ENCODE data around the gene ZNF224. TPM values are rescaled to one million over a fixed set of nuclear protein-coding genes. Genes with fewer than 3 reads are reported as not detected.
"Not testable (repeated sequence)": the region's sequence is repeated elsewhere in the genome, so short reads cannot be mapped to it uniquely, and the experiment has no call there.

Gene ZNF224
- 19.1 and 41.5 TPM in 2 replicates for total RNA-seq

DNA sequence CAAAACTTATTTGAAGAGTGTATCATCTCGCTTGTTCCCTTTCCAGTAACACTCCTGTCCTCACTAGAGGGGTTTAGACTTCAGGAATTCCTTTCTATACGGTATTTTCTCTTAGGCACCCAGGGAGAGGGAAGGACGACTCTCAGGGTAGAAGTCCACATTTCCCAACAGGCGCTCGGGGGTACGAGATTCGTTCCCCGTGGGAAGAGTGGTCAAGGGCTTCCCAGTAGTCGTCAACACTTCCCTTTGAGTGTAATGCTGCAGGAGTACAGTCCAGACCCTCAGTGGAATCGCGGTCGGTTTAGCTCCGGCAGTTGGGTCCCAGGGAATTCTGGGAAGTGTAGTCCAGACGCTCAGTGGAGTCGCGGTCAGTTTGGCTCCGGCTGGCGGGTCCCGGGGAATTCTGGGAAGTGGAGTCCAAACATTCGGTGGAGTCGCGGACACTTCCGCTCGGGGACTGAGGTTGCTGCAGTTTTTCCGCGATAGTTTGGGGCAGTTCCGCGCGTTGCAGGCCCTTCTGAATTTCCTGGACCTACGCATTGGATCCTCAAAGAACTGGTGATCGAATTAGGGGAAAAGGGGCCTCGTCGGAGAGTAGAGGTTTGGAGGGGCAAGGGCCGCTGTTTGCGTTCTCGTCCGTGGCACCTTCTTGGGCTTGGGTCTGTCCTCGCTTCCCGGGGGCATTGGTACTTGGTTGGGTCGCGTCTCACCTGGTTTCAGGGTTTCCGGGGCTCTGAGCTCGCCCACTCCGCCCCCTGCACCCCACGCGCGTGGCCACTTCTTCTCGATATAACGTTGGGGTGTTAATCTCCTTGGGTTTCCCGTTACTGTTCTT, at the start of gene ZNF224:
Gene ZNF224, plus strand, starts transcription at position 431 of the 835 bp plus-strand sequence. CDS start 3,513 bp downstream, outside the sequence.
- peak; percentile 84 for DNase-seq (ENCODE audit: low read depth)

DNA sequence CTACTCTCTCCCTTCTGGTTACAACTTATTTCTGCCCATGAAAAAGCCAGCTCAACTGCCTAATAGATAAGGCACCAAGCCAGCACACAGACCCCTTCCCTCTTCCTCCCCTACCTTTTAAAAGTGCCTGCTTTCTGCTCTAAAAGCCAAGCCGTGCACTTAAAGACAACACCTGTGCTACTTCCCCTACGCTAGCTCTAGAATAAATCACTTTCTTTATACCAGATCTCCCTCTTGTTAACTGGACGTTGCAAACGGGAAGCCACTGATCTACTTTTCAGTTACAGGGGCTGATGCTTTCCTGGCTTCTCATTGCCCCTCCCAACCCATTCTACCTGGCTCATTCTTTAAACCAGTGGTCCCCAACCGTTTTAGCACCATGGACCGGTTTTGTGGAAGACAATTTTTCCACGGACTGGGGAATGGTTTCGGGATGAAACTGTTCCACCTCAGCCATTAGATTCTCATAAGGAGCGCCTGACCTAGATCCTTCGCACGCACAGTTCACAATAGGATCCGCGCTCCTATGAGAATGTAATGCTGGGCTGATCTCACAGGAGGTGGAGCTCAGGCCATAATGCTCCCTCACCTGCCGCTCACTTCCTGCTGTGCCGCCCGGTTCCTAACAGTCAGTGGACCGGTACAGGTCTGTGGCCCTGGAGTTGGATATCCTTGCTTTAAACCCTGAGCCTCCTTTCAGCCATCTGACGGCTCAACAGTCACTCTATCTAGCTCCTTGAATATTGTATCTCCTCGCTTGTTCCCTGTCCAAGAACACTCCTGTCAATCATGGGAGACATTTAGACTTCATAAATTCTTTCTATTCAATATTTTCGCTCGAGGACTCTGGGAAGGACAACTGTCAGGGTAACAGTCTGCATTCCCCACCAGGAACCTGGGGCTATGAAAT, 43.2 kb upstream of the ZNF224 start:
- peak; percentile 12 for DNase-seq (ENCODE audit: low read depth)

DNA sequence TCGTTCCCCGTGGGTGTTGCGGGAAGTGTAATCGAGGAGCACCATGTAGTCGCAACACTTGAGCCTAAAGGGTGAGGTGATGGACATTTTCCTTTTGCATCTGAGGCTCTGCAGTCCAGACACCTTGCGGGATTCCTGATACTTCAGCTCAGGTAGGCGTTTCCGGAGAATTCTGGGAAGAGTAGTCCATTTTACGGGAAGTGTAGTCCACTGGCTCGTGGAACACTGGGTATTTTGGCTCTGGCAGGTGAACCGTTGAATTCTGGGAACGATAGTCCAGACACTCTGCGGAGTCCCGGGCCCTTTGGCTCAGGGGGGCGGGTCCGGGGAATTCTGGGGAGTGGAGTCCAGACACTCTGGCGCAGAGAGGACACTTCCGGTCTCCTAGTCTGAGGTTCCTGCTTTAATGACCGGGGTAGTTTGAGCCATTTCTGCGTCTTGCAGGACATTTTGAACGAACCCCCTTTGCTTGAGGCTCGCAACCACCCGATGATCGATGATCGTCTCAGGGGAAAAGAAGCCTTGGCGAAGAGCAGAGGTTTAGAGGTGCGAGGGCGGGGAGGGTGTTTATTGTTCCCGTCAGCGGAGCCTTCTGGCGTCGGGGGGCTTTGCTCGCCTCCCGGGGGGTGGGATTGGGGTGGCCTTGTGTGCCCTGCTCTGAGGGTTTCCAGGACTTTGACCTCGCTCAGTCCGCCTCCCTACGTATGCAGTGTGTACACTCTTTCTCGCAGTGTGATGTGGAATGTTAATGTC, 42.3 kb upstream of the ZNF224 start, which contains the start of gene ZNF223:
Gene ZNF223, plus strand, starts transcription at position 387 of the 753 bp plus-strand sequence. CDS start 3,141 bp downstream, outside the sequence.
- DNase-seq (ENCODE audit: low read depth) = peak; percentile 94

DNA sequence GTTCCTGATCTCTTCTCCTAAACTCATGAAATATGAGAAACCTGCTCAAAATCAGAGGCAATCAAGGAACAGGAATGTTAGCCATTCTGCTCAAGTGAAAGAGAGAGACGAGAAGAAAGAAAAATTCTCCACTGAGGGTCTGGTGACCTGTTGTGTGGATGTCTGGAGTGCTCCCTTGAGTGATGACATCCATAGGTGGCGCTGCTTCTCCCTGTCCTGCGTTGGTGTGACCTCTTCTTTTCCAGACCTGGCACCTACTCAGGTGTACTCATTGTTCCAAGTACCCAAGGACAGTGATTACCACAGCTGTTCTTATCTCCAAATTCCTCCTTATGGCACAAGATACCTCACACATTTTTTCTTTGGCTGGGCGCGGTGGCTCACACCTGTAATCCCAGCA, 38.3 kb upstream of the ZNF224 start:
- no peak for DNase-seq (ENCODE audit: low read depth)

DNA sequence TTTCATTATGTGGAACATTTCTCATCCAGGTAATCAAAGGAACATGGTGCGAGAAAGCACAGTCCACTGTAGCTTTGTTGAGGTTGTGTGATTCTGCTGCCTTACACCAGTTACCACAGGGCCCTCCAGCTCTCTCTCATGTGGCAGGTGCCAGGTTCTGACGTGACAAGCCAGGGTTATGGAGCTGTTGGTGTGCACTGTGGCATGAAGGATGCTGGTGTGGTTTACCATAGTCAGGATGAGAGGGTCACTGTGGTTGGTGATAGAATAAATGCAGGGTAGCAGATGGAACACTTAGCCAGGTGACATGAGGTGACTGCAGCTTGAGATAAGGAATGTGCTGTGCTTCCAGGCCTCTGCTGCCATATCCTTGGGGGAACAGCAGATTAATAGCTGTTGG, 34.9 kb upstream of the ZNF224 start:
- no peak for DNase-seq (ENCODE audit: low read depth)

DNA sequence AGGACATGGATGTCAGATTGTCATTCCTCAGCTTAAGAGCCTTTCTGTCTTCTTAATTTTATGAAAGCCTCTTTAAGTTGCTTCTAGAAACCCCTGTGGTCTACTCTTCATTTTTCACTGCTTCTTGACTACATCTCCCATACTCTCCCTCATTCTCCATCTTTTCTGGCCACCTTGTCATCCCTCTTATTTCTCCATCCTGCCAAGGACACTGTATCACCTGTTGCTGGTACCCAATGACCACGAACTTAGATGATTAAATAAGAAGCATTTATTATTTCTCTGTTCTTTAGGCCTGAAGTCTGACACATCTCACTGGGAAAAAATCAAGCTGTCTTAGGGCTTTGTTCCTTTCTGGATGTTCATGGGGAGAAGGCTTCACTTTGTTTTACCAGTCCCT, 33.1 kb upstream of the ZNF224 start:
- no peak for DNase-seq (ENCODE audit: low read depth)

DNA sequence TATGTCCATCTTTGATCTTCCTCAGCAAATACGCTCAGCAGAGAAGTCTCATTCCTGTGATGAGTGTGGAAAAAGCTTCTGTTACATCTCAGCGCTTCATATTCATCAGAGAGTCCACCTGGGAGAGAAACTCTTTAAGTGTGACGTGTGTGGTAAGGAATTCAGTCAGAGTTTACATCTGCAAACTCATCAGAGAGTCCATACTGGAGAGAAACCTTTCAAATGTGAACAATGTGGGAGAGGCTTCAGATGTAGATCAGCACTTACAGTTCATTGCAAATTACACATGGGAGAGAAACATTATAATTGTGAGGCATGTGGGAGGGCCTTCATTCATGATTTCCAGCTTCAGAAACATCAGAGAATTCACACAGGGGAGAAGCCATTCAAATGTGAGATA, 27.9 kb upstream of the ZNF224 start:
- DNase-seq (ENCODE audit: low read depth) = no peak

DNA sequence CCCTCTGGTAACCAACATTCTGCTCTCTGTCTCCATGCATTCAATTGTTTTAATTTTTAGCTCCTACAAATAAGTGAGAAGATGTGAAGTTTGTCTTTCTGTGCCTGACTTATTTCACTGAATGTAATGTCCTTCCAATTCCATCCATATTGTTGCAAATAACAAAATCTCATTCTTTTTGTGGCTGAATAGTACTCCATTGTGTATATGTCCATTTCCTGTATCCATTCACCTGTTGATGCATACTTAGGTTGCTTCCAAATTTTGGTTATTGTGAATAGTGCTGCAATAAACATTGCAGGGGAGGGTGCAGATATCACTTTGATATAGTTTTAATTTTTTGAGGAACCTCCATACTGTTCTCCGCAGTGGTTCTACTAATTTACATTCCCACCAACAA, 24.7 kb upstream of the ZNF224 start:
- DNase-seq (ENCODE audit: low read depth) = no peak

DNA sequence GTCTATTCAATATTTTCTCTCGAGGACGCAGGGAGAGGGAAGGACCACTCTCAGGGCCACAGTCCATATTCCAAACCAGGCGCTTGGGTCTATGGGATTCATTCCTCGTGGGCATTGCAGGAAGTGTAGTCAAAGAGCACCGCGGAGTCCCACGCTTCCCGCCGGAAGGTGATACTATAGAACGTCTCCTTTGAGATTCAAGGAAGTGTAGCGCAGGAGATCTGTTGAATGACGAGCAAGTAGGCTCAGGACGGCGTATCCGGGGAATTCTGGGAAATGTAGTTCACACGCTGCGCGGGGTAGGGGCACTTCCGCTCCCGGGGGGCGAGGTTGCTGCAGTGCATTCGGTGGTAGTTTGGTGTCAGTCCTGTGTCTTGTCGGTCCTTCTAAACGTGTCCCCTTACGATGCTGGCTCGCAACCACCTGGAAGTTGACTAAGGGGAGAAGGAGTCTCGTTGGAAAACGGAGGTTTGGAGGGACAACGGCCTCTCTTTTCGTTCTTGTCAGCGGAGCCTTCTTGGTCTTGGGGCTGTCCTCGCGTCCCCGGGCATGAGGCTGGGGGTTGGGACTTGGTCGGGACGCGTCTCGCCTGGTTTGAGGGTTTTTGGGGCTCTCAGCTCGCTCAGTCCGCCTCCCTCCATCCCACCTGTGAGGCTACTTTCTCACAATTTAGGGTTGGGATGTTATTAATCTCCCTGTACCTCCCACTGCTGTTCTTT, 22.2 kb upstream of the ZNF224 start, which contains the start of gene ZNF284:
Gene ZNF284, plus strand, starts transcription at position 336 of the 719 bp plus-strand sequence. CDS start 4,231 bp downstream, outside the sequence.
- DNase-seq (ENCODE audit: low read depth) = peak; percentile 88

DNA sequence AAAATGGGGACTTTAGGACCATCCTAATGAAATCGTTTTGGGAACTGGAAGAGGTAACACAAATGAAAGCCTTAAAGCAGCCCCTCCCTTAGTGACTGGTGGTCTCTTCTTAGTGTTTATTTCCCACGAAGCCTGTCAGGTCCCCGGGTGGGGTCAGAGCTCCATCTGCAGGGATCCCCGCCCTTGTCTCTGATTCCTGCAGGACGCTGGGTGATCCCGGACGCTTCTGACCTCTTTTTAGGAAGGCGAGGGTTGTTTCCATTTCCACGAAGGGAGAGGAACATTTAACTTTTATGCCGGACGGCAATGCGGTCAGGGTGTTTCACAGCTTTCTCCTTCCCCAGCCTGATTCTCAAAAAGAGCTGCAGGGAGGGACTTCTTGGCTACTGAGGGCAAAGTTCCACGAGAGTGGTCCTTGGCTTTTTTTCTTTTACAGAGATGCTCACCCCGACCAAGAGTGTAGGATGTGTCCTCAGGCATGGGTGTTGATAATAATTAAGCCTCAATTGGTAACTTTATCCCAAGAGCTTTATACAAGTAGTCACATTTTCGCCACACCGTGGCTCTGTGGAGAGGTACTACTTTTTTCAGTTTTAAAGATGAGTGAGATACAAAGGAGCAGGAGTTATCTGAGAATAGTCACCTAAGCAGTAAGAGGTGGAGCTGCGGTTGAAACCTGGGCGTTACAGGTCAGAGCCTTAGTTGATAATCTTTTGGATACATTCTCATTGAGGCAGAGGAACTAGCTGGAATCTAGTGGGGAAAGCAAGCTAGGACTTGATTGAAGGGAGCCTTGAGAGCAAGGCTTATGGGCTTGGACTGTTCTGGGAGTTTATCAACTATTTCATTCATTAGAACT, 21.4 kb upstream of the ZNF224 start:
- peak; percentile 6 for DNase-seq (ENCODE audit: low read depth)

DNA sequence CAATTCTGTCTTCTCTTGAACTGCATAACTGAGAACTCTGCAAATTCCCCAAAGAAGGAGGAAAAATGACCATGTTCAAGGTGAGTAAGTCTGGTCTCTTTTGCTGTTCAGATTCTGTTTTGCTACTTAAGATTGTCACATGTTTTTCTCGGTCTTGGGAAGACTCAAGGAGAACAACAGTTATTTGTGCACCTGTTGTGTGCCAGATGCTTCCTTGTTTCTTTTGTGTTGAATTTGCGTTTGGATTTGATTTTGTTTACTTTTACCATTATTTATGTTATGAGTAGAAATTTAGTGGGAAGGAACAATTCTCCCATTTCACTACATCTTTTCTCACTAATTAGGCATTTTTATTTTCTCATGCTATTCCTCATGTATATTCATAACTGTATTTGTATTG, 17.8 kb upstream of the ZNF224 start:
- DNase-seq (ENCODE audit: low read depth) = no peak

DNA sequence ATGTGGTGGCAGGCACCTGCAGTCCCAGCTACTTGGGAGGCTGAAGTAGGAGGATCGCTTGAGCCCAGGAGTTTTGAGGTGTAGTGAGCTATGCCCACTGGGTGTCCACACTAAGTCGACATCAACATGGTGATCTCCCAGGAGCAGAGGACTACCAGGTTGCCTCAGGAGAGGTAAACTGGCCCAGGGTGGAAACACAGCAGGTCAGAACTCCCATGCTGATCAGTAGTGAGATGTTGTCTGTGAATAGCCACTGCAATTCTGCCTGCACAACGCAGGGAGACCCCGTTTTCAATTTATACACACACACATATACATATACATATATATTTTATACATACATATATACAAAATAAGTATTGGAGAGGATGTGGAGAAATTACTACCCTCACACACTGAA, 2.1 kb upstream of the ZNF224 start:
- no peak for DNase-seq (ENCODE audit: low read depth)

DNA sequence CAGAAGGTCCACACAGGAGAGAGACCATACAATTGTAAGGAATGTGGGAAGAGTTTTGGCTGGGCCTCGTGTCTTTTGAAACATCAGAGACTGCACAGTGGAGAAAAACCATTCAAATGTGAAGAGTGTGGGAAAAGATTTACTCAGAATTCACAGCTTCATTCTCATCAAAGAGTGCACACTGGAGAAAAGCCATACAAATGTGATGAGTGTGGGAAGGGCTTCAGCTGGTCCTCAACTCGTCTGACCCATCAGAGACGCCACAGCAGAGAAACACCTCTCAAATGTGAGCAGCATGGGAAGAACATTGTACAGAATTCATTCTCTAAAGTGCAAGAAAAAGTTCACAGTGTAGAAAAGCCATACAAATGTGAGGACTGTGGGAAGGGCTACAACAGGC, 13.6 kb downstream of the ZNF224 start:
- no peak for DNase-seq (ENCODE audit: low read depth)

DNA sequence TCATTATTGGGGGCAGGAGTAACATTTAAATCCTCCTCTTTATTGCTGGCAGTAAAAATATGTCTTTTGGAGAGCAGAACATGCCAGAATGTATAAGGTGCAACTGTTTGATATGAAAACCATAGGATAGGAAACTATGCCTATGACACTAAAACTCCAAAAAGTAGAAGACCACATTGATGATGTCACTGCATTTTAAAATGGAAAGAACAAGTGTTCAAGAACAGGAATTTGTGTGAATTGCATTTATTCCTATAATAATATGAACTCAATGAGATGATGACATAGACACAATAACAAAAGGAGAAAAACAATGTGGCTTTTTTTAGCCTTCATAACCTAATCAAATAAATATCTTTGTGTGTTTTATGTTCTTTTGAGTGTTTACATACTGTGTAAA, 15.3 kb downstream of the ZNF224 start:
- DNase-seq (ENCODE audit: low read depth) = no peak

DNA sequence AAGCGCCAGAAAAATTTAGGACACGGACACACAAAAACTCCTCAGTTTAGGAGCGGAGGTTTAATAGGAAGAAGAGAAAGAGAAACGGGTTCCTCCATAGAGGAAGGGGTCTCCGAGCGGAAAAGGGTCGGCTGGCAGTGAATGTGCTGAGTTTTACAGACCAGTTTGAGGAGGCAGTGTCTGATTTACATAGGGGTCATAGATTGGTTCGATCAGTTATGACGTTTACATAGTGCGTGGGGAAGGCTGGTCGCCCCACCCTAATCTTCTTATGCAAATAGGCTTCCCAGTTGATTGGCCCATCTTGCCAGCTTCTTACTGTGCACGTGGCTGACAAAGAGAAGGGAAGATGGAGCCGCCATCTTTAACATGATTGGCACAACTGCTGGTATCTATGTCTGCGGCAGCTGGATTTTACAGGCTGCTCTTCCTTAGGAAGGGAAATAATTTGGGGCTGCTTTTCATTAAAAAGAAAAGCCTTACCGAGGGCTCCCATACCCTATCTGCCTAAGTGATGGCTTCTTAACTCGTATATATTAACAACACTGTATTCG, 17.8 kb downstream of the ZNF224 start:
- DNase-seq (ENCODE audit: low read depth) = peak; percentile 78

DNA sequence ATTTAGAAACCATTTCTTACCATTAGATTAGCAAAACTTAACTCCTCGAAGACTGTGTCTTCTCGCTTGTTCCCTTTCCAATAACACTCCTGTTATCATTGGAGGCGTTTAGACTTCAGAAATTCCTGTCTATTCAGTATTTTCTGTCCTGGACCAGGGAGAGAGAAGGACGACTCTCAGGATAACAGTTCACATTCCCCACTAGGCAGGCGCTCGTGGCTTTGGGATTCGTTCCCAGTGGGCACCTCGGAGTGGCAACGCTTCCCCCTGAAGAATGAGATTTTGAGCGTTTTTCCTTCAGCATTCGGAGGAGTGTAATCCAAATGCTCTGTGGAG, 18.6 kb downstream of the ZNF224 start:
- DNase-seq (ENCODE audit: low read depth) = no peak

DNA sequence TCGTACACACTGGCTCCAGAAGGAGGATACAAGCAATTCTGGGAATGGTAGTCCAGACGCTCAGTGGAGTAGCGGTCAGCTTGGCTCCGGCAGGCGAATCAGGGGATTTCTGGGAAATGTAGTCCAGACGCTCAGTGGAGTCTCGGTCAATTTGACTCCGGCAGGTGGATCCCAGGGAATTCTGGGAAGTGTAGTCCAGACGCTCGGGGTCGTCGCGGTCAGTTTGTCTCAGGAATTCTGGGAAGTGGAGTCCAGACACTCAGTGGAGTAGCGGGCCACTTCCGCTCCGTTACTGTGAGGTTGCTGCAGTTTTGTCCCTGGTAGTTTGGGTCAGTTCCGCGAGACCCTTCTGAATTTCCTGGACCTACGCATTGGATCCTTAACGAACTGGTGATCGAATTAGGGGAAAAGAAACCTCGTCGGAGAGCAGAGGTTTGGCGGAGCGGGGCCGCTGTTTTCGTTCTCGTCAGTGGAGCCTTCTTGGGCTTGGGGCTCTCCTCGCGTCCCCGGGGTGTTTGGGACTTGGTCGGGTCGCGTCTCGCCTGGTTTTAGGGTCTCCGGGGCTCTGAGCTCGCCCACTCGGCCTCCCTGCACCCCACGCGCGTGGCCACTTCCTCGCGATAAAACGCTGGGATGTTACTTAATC, 19.1 kb downstream of the ZNF224 start, which contains the start of gene ZNF225:
Gene ZNF225, plus strand, starts transcription at position 262 of the 646 bp plus-strand sequence. CDS start 2,429 bp downstream, outside the sequence.
- DNase-seq (ENCODE audit: low read depth) = peak; percentile 98

DNA sequence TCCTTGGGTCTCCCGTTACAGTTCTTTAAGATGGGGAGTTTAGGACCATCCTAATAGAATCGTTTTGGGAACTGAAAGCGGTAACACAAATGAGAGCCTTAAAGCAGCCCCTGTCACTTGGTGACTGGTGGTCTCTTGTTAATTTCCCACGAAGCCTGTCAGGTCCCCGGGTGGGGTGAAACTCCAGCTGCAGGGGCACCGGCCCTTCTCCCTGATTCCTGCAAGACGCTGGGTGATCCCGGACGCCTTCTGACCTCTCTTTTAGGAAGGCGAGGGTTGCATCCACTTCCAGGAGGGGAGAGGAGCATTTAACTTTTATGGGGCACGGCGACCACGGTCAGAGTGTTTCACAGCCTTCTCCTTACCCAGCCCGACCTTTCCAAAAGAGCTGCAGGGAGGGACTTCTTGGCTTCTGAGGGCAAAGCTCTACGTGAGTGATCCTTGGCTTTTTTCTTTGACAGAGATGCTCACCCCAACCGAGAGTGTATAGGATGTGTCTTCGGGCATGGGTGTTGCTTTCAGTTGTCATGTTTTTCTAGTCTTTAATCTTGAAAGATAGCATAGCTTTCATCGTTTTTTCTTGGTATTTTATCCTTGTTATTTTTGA, 19.7 kb downstream of the ZNF224 start:
- no peak for DNase-seq (ENCODE audit: low read depth)

DNA sequence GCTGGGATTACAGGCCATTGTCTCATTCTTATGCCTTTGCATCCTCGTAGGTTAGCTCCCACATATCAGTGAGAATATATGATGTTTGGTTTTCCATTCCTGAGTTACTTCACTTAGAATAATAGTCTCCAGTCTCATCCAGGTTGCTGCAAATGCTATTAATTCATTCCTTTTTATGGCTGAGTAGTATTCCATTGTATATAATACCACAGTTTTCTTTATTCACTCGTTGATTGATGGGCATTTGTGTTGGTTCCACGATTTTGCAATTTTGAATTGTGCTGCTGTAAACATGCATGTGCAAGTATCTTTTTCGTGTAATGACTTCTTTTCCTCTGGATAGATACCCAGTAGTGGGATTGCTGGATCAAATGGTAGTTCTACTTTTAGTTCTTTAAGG, 27.0 kb downstream of the ZNF224 start:
- DNase-seq (ENCODE audit: low read depth) = not testable (repeated sequence)

Data from renal cortical epithelial cell (primary cell).